CD4-positive, alpha-beta memory T cell (primary cell): ENCODE measurements around the gene PAX8. TPM values are rescaled to one million over a fixed set of nuclear protein-coding genes. Genes with fewer than 3 reads are reported as not detected.

Source experiments
- CTCF ChIA-PET: fragments of 350-600 bp; sonication (Branson Sonifier 250); formaldehyde crosslinking; loops from one replicate; lab custom pipeline; 2021; ENCODE audit warnings: inconsistent platforms; ENCODE audit not compliant: partially characterized antibody; lab: Charles Lee
- POLR2A ChIA-PET: fragments of 350-600 bp; sonication (Branson Sonifier 250); formaldehyde crosslinking; loops from one replicate; lab custom pipeline; 2021; ENCODE audit not compliant: partially characterized antibody; lab: Charles Lee
- DNase-seq, 5 donors: peaks; one replicate each; pipeline versions ENCODE4 v3.0.0 to v3.0.0-alpha.2; 2020 to 2022; ENCODE audit warnings: mixed read lengths in 1 of 5
- H3K27ac ChIP-seq: one replicate; pipeline ENCODE4 v1.7.0; 2013; ENCODE audit warnings: low read depth, low read length
- H3K27me3 ChIP-seq: 2 replicates; pipeline ENCODE4 v1.7.0; 2013; ENCODE audit warnings: mild to moderate bottlenecking, low read length, moderate library complexity; ENCODE audit not compliant: insufficient read depth
- H3K36me3 ChIP-seq: 2 replicates; pipeline ENCODE4 v1.7.0; 2013; ENCODE audit warnings: mild to moderate bottlenecking, low read length, moderate library complexity; ENCODE audit not compliant: insufficient read depth
- H3K4me1 ChIP-seq: 2 replicates; pipeline ENCODE4 v1.7.0; 2013; ENCODE audit warnings: mild to moderate bottlenecking, low read length, moderate library complexity; ENCODE audit not compliant: insufficient read depth
- H3K4me3 ChIP-seq, 2 donors: one replicate each; pipeline ENCODE4 v1.7.0; 2013; ENCODE audit warnings: low read length in 2 of 2, mild to moderate bottlenecking in 1 of 2
- H3K9me3 ChIP-seq, 2 donors: one replicate each; pipeline ENCODE4 v1.7.0; 2013; ENCODE audit warnings: low read length in 2 of 2, control low read depth in 1 of 2; ENCODE audit not compliant: control insufficient read depth in 1 of 2
- H3K27ac Mint-ChIP-seq, 7 donors: one replicate each; pipeline ENCODE4 v1.8.0; 2020 to 2021; ENCODE audit warnings: mixed read lengths in 7 of 7, mild to moderate bottlenecking in 6 of 7, inconsistent platforms in 3 of 7, moderate library complexity in 3 of 7
- H3K27me3 Mint-ChIP-seq, 2 donors: one replicate each; pipeline ENCODE4 v1.8.0; 2020 to 2021; ENCODE audit warnings: mixed read lengths in 2 of 2
- H3K36me3 Mint-ChIP-seq, 2 donors: one replicate each; pipeline ENCODE4 v1.8.0; 2020 to 2021; ENCODE audit warnings: mixed read lengths in 2 of 2, inconsistent platforms in 1 of 2, mild to moderate bottlenecking in 1 of 2
- H3K4me1 Mint-ChIP-seq, 4 donors: one replicate each; pipeline ENCODE4 v1.8.0; 2020 to 2021; ENCODE audit warnings: mixed read lengths in 4 of 4, mild to moderate bottlenecking in 1 of 4
- H3K4me3 Mint-ChIP-seq, 8 donors: one replicate each; pipeline ENCODE4 v1.8.0; 2020 to 2021; ENCODE audit warnings: mixed read lengths in 8 of 8, mild to moderate bottlenecking in 7 of 8, moderate library complexity in 6 of 8, inconsistent platforms in 3 of 8
- H3K9me3 Mint-ChIP-seq, 8 donors: one replicate each; pipeline ENCODE4 v1.8.0; 2020 to 2021; ENCODE audit warnings: mixed read lengths in 8 of 8, mild to moderate bottlenecking in 5 of 8, inconsistent platforms in 3 of 8, moderate library complexity in 1 of 8
- intact Hi-C: fragments of 100-400 bp; cut with micrococcal nuclease; formaldehyde crosslinking; loops from one replicate; pipeline ENCODE4 v1.15.1; 2023
- polyA plus RNA-seq, 2 donors: library from polyadenylated mRNA; unstranded; fragments of 300-500 nt; fragmentation: Illumina TruSeq; gene quantifications; one replicate each; pipeline ENCODE4 v1.2.3, GENCODE V29; 2021
- total RNA-seq, 2 experiments: library from RNA; stranded (reverse); gene quantifications; one replicate each; pipeline ENCODE4 v1.2.3, GENCODE V29; 2021

PAX8 gene
- total and polyA plus RNA-seq, 4 experiments from 2014 or later: 0.19 to 2.3 (median 1.3) TPM

DNA sequence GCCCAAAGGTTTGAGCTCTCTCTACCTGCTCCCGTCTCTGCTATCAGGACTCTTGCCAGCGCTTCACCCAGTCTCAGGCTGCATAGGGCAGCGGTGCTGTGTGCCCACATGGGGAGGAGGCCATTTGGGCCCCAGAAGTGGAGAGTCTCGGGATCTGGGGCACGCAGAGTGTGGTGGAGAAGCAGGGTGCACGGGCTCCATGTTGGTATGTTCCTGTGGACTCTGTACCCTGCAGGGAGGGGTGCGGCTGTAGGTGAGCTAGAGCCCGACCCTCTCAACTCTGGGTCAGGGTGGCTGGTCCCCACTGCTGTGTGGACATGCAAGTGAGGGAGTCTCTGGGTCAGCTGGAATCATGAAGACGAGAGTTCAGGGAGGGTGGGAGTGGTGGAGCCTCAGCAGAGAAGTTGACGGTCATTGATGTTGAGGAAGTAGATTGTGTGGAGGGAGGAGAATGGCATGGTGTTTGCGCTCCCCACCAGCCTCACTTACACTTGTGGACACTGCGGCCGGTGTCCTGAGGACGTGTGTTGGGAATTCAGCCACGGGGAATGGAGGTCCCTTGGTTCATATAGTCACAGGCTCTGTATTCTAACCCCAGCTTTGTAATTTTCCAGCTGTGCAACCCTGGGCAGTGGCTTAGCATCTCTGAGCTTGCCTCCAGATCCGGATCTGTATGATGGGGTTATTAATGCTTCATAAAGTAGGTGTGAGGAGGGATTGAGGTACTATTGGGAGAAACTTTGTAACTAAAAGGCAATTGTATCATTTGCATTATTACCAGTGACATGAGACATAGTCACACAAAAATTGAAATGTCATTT lies 105.8 kb downstream of the PAX8 start:
- intact Hi-C loops: loop anchor here (1.0 kb wide), 2 partner anchors 16 to 26 kb away; no protein-coding TSS in a partner anchor
- no peak for DNase-seq
- H3K36me3 Mint-ChIP-seq: peaks cover 16 to 24% of the 10 kb centered on the region in 2 donors
- peak overlapping the region; percentile 85 for H3K27ac ChIP-seq
- no peaks in the 10 kb centered on the region for H3K27me3 ChIP-seq
- peaks cover 80% of the 10 kb centered on the region for H3K4me1 ChIP-seq
- no peaks in the 10 kb centered on the region for H3K9me3 ChIP-seq
- H3K9me3 Mint-ChIP-seq: peaks cover 0 to 9% (median 0%) of the 10 kb centered on the region in 8 donors
- H3K36me3 ChIP-seq: no peaks in the 10 kb centered on the region
- ChIA-PET CTCF (interaction anchor here (1.6 to 15.5 kb wide), 7 partner anchors 9 to 76 kb away, joined by 6 to 236 read pairs (median 25); no protein-coding TSS in a partner anchor), POLR2A (interaction anchor here (2.0 to 12.8 kb wide), 9 partner anchors 8 to 989 kb away, joined by 5 to 209 read pairs (median 47); no protein-coding TSS in a partner anchor)
- H3K4me3 ChIP-seq: peak overlapping the region in 1 of 2 donors; percentile 81
- H3K27me3 Mint-ChIP-seq: peaks cover 2% of the 10 kb centered on the region in 2 donors
- peak overlapping the region; percentile 88 to 99 (median 94) for H3K4me3 Mint-ChIP-seq
- peaks cover 57 to 89% (median 71%) of the 10 kb centered on the region in 4 donors for H3K4me1 Mint-ChIP-seq
- peak overlapping the region; percentile 92 to 100 (median 96) for H3K27ac Mint-ChIP-seq

DNA sequence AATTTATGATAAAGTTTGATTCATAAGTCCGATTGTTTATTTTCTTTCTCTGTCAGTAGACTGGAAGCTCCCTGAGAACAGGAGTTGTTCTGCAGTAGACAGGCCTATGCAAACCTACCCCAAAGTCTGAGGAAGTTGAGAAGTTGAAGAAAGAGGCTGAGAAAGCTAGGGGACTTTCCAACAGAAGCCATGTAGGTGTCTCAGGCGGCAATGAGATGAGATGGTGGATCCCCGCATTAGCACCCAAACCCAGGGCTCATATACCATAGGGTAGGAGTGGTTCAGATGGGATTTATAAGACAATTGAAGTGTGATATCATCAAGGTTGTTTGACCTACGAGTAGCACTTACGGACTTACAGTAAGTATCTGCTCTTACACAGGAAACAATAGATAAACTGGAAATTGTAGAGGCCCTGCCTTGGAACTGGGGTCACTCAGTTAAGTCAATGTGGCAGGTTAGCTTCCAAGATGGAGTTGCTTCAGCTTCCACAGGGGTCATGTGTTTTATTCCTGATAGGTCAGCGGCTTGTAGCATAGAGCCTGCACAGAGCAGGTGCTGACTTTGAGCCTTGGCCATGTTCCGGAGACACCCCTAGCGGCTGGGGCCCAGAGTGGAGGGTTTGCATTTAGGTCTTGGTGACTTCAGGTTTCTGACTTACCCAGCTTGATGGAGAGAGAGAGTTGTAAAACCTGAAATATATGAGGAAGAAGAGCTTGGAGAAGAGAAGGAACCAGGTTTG lies 107.2 kb downstream of the PAX8 start:
- H3K4me3 Mint-ChIP-seq: peak overlapping the region in 6 of 8 donors; percentile 23 to 72 (median 54)
- no peak for DNase-seq
- Histone ChIP-seq H3K9me3 (no peaks in the 10 kb centered on the region), H3K27ac (no peak overlapping the region), H3K4me1 (peaks cover 80% of the 10 kb centered on the region), H3K27me3 (no peaks in the 10 kb centered on the region), H3K4me3 (no peak overlapping the region), H3K36me3 (no peaks in the 10 kb centered on the region)
- ChIA-PET POLR2A (interaction anchor here (2.3 to 12.8 kb wide), 6 partner anchors 7 to 64 kb away, joined by 8 to 209 read pairs (median 66); no protein-coding TSS in a partner anchor), CTCF (interaction anchor here (0.8 to 15.5 kb wide), 8 partner anchors 9 to 91 kb away, joined by 3 to 236 read pairs (median 3); no protein-coding TSS in a partner anchor)
- peaks cover 7 to 16% of the 10 kb centered on the region in 2 donors for H3K36me3 Mint-ChIP-seq
- H3K9me3 Mint-ChIP-seq: peaks cover 0 to 9% (median 0%) of the 10 kb centered on the region in 8 donors
- peaks cover 56 to 88% (median 70%) of the 10 kb centered on the region in 4 donors for H3K4me1 Mint-ChIP-seq
- intact Hi-C loops: no loop called here
- peak overlapping the region; percentile 78 to 100 (median 84) for H3K27ac Mint-ChIP-seq
- peaks cover 2% of the 10 kb centered on the region in 2 donors for H3K27me3 Mint-ChIP-seq

DNA sequence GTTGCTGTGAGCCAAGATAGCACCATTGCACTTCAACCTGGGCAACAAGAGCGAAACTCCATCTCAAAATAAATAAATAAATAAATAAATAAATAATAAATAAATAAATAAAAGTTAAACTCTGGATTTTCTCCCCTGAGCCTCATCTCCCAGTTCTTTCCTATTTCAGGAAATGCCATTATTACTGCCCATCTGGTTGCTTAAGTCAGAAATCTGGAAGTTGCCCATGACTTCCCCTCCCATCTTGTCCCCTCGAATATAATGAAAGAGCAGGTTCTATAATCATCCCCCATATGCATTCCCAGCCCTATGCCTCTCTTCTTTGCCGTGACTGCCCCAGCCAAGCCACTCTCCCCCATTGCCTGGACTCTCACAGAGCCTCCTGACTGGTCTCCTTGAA lies 109.1 kb downstream of the PAX8 start:
- Mint-ChIP-seq H3K36me3 (peaks cover 0 to 6% of the 10 kb centered on the region in 2 donors), H3K27me3 (no peaks in the 10 kb centered on the region), H3K4me1 (peaks cover 52 to 81% (median 67%) of the 10 kb centered on the region in 4 donors), H3K4me3 (peak overlapping the region in 6 of 8 donors; percentile 9 to 78 (median 48)), H3K9me3 (peaks cover 0 to 3% (median 0%) of the 10 kb centered on the region in 8 donors), H3K27ac (peak overlapping the region; percentile 56 to 97 (median 83))
- ChIA-PET POLR2A (interaction anchor here (12.8 kb wide), 1 partner anchor 12 kb away, joined by 209 read pairs; no protein-coding TSS in a partner anchor), CTCF (interaction anchor here (8.1 to 15.5 kb wide), 2 partner anchors 30 to 32 kb away, joined by 82 to 236 read pairs; no protein-coding TSS in a partner anchor)
- Histone ChIP-seq H3K4me3 (no peak overlapping the region), H3K36me3 (no peaks in the 10 kb centered on the region), H3K9me3 (no peaks in the 10 kb centered on the region), H3K27ac (no peak overlapping the region), H3K27me3 (no peaks in the 10 kb centered on the region), H3K4me1 (peaks cover 72% of the 10 kb centered on the region)
- DNase-seq: no peak
- intact Hi-C loops: loop anchor here (1.0 kb wide), 1 partner anchor 12 kb away; no protein-coding TSS in a partner anchor

DNA sequence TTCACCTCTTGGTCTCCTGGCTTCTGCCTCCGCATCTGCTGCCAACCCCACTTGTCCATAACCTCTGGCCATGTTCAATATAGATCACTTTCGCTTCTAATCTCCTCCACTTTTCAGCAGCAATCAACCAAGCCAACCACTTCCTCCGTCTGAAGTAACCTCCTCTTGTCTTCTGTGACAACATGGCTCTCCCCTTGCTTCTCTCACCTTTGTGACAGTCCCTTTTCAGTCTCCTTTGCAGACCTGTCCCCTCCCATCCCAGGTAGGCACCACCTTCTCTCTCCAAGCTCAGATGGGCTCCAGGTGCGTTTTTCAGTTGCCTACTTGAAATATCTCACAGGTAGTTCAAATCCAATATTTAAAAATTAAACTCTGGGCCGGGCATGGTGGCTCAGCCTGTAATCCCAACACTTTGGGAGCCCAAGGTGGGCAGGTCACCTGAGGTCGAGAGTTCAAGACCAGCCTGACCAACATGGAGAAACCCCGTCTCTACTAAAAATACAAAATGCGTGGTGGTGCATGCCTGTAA lies 109.7 kb downstream of the PAX8 start:
- Histone ChIP-seq H3K4me3 (peak overlapping the region in 1 of 2 donors; percentile 34), H3K27me3 (no peaks in the 10 kb centered on the region), H3K27ac (peak overlapping the region; percentile 56), H3K4me1 (peaks cover 72% of the 10 kb centered on the region), H3K36me3 (no peaks in the 10 kb centered on the region), H3K9me3 (no peaks in the 10 kb centered on the region)
- peak overlapping the region; percentile 63 to 89 (median 74) for H3K4me3 Mint-ChIP-seq
- H3K27ac Mint-ChIP-seq: peak overlapping the region; percentile 87 to 98 (median 97)
- H3K27me3 Mint-ChIP-seq: no peaks in the 10 kb centered on the region
- CTCF ChIA-PET: interaction anchor here (0.6 to 15.5 kb wide), 4 partner anchors 11 to 32 kb away, joined by 3 to 236 read pairs (median 43); no protein-coding TSS in a partner anchor
- POLR2A ChIA-PET: interaction anchor here (1.0 to 12.8 kb wide), 4 partner anchors 11 to 35 kb away, joined by 3 to 209 read pairs (median 6); no protein-coding TSS in a partner anchor
- H3K4me1 Mint-ChIP-seq: peaks cover 55 to 82% (median 70%) of the 10 kb centered on the region in 4 donors
- H3K9me3 Mint-ChIP-seq: peaks cover 0 to 3% (median 0%) of the 10 kb centered on the region in 8 donors
- peak; percentile 57 to 70 (median 62) for DNase-seq
- H3K36me3 Mint-ChIP-seq: peaks cover 0 to 2% of the 10 kb centered on the region in 2 donors
- intact Hi-C loops: loop anchor here (1.0 kb wide), 1 partner anchor 12 kb away; no protein-coding TSS in a partner anchor

DNA sequence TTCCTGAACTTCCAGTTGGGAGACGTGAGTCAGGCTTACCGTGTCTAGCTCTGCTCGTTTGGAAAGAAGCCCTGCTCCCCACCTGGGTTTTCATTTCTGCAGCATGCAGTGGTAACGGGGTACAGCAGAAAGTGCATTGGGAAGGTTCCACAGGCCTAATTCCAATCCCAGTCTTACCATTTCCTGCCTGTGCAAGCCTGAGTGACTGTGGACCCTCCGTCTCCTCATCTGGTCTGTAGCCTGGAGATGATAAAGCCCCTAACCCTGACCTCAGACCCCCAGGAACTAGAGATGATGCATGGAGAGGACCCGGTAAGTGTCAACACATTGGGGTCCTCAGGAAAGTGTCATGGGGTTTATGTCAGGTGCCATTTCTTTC lies 110.8 kb downstream of the PAX8 start:
- H3K36me3 ChIP-seq: no peaks in the 10 kb centered on the region
- peaks cover 48 to 75% (median 65%) of the 10 kb centered on the region in 4 donors for H3K4me1 Mint-ChIP-seq
- H3K4me3 ChIP-seq: no peak overlapping the region
- peaks cover 66% of the 10 kb centered on the region for H3K4me1 ChIP-seq
- no peaks in the 10 kb centered on the region for H3K27me3 ChIP-seq
- no peaks in the 10 kb centered on the region for H3K27me3 Mint-ChIP-seq
- H3K36me3 Mint-ChIP-seq: peaks cover 0 to 2% of the 10 kb centered on the region in 2 donors
- peak overlapping the region; percentile 87 to 98 (median 97) for H3K27ac Mint-ChIP-seq
- peak overlapping the region; percentile 56 for H3K27ac ChIP-seq
- ChIA-PET CTCF (interaction anchor here (0.9 to 8.1 kb wide), 7 partner anchors 10 to 222 kb away, joined by 3 to 82 read pairs (median 5); no protein-coding TSS in a partner anchor), POLR2A (interaction anchor here (0.5 to 12.8 kb wide), 10 partner anchors 6 to 36 kb away, joined by 3 to 209 read pairs (median 6); partner anchors contain the start of gene PSD4)
- intact Hi-C loops: loop anchor here (1.0 kb wide), 1 partner anchor 7 kb away; no protein-coding TSS in a partner anchor
- peaks cover 0 to 2% (median 0%) of the 10 kb centered on the region in 8 donors for H3K9me3 Mint-ChIP-seq
- no peaks in the 10 kb centered on the region for H3K9me3 ChIP-seq
- DNase-seq: no peak
- peak overlapping the region; percentile 33 to 89 (median 74) for H3K4me3 Mint-ChIP-seq
